SKM-1 (cell line): ENCODE results near the gene MAF.

ENCODE experiments used
- DNase-seq: peaks from one replicate; lab custom pipeline; 2025; ENCODE audit not compliant: unreplicated experiment; lab: John Stamatoyannopoulos, UW

Gene MAF

GRCh38 chr16:79592186-79592585 is 8.4 kb downstream of the MAF start:
- no peak for DNase-seq

DNA sequence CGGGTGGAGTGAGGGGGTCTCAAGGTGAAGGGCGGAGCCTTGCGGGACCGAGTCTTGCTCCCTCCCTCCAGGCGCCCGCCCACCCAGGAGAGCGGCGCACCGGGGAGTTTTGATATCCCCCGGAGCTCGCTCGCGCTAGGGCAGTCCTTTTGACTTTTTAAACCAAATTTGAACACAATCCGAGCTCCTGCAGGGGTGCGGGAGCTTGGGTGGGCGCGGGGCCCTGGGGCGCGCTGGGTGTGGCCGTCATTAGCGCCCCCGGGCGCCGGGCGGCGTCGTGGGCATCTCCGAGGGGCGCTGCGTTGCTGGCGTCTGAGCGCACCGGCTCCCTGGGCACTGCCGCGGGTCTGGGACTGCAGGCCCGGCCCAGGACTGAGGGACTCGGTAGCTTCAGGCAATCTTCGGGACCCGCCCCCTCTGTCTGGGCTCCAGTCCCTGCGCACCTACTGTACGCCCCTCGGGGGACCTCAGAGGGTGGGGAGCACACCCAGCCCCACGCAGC is 10.9 kb downstream of the MAF start:
- no peak for DNase-seq

GRCh38 chr16:79587897-79588296 is 12.6 kb downstream of the MAF start:
- no peak for DNase-seq

GRCh38 chr16:79587296-79587695 is 13.2 kb downstream of the MAF start:
- DNase-seq: no peak

DNA sequence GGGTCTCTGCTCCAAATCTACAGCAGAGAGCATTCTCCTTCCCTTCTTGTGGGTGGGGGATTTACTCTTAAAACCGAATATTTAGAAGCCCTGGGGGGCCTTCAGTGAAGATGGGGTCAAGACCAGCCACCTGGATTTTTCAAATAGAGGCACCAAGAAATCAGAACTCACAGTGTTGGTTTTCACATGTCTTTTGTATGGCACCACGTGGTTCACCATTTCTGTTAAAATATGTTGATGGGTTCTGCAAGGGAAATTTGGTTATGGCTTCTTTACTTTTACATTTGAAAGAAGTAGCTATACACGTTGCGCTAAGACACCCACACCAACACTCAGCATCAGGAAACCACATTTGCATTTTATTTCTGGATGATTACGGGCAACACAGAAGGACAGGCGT is 17.7 kb downstream of the MAF start:
- DNase-seq: no peak

DNA sequence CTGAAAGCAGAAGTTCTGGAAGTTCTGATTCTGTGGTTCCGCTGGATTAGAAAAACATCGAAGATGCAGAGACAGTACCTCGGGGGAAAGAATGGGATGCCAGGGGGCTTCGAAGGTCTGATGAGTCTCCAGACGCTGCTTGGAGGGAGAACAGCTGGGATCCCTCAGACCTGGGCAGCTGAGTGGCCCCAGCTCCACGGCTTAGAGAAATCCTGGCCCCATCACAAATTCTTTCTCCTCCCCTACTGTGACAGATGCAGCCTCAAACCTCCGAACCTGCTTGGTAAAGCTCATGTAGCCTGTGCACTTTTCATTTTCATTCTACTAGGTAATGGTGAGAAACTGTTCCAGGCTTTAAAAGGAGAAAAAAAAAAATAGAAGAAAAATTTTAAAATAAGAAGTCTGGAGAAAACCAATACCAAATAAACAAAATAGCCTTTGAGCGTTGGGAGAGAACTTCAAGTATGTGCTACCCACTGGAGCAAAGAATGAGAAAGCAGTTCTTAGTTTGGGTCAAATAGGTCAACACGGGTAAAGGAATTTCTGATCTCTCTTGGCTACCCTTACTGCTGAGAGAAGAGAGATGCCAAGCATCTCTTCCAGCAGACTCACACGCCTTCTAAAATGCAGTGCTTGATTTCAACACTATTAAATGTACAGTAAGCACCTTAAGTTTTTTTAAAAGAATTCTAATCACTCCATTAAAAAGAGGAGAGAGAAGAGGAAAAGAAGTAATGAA is 19.9 kb downstream of the MAF start:
- DNase-seq: no peak

DNA sequence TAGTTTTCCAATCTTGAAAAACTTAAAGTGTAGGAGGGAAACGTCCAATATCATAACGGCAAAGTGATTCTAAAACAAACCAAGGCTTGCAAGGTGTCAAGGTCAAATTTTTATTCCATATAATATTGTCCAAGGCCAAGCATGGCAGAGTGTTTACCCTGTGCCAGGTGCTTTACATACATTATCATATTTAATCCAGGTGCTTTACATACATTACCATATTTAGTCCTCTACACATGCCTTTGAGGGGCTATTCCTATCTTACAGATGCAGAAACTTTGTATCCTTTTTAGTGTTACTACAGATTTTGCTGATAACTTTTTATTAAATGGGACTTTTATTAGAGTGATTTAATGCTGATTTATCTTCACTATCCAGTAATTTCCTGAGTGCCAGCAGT is 23.9 kb downstream of the MAF start:
- no peak for DNase-seq

- DNase-seq: no peak
Observed at GRCh38 chr16:79573884-79574283, 26.7 kb downstream of the MAF start.

GRCh38 chr16:79573071-79573470 is 27.5 kb downstream of the MAF start:
- DNase-seq: no peak

DNA sequence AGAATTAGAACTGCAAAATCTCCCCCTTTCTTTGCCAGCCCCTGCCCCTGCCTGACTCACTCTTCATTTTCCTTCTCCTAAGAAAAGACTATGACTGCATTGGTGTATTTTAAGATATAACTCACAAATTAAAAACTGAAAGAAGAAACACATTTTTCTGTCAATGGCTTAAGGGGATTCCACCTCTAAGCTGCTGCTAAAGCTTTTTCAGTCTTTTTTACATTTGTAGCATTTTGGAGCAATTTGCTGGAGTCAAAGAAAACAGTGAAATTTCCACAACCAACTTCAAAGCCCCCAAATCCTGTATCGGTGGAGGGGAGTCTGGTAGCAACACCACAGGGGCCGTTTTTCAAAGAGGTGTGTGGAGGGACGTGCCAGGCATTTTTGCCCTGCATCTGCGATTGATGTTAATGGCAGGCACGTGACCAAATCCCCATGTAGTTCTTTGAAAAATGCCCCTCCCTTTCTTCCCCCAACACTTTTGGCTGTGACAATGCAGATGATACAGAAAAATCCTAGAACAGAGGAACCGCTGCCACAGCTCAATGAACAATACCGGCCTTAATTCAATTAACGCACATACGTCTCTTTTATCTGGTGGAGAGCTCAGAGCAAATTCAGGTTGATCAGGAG is 28.5 kb downstream of the MAF start:
- DNase-seq: no peak

GRCh38 chr16:79571065-79571902 is 29.3 kb downstream of the MAF start:
- DNase-seq: no peak

- no peak for DNase-seq
Observed at GRCh38 chr16:79564671-79565107, 35.8 kb downstream of the MAF start.

DNA sequence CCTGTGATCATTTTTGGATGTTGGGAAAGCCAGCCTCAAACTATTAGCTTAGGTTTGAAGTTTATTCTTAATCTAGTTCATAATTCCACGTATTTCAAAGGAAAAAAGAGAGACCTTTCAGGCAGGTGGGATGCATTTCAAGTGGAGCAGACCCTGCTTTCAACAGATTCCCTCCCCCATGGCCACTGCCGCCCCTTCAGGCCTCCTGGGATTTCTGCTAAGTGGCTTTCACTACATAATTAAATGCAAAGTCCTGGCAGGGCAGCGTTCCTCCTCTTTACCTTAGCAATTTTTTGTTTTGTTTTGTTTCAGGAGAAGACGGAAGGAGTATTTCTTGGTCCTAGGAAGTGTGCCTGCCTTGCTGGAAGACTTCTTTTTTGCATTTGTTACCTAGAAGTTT is 36.6 kb downstream of the MAF start:
- no peak for DNase-seq

GRCh38 chr16:79562166-79562823 is 38.2 kb downstream of the MAF start:
- DNase-seq: no peak

- no peak for DNase-seq
Observed at GRCh38 chr16:79561729-79562128, 38.8 kb downstream of the MAF start.

GRCh38 chr16:79560923-79561322 is 39.6 kb downstream of the MAF start:
- DNase-seq: no peak

- DNase-seq: no peak
Observed at GRCh38 chr16:79560318-79560717, 40.2 kb downstream of the MAF start.

- no peak for DNase-seq
Observed at GRCh38 chr16:79559532-79559931, 41.0 kb downstream of the MAF start.

DNA sequence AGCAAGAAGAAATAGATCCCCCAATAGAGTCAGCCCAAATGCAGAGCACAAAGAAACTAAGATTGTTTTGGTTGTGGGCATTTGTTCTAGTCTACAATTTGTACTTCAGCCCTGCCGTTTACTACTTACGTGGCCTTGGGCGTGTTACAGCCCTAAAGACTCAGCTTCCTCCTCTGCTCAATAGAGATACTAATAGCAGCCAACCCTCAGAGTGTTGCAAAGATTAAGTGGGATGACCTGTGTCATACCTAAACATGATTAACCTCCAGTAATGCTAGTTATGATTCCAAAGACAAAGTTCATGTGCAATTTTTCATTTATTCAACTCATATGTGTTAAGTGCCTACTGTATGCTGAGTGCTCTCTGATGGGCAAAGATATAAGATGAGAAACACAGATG is 43.1 kb downstream of the MAF start:
- no peak for DNase-seq

GRCh38 chr16:79554912-79555311 is 45.6 kb downstream of the MAF start:
- DNase-seq: no peak

- no peak for DNase-seq
Observed at GRCh38 chr16:79550373-79550772, 50.2 kb downstream of the MAF start.
